AG08395 (cell line): ENCODE data around the gene MVP.
"Not testable (repeated sequence)": the region's sequence is repeated elsewhere in the genome, so short reads cannot be mapped to it uniquely, and the experiment has no call there.

Experiments used
- DNase-seq: peaks from one replicate; pipeline ENCODE4 v3.0.0; 2012; ENCODE audit warnings: mixed read lengths, low spot score

The MVP gene

GRCh38 chr16:29820271-29820701 is at the start of gene MVP:
Gene MVP, plus strand, starts transcription at chr16:29820462. Its CDS starts 10,088 bp downstream, at chr16:29830550.
- peak; percentile 71 for DNase-seq

GRCh38 chr16:29772330-29772729 is 47.9 kb upstream of the MVP start:
- DNase-seq, result not testable (repeated sequence)

- DNase-seq, result no peak
Measured at GRCh38 chr16:29774730-29775129, 45.5 kb upstream of the MVP start.

- peak; percentile 38 for DNase-seq
Measured at GRCh38 chr16:29775742-29776408, 44.4 kb upstream of the MVP start.

GRCh38 chr16:29777576-29778350 is 42.5 kb upstream of the MVP start, which contains the start of gene ZG16:
Gene ZG16, plus strand, starts transcription at chr16:29778256. Its CDS starts 1,011 bp downstream, at chr16:29779267.
- DNase-seq, result no peak

GRCh38 chr16:29779474-29779873 is 40.8 kb upstream of the MVP start:
- no peak for DNase-seq

- not testable (repeated sequence) for DNase-seq
Measured at GRCh38 chr16:29783094-29783953, 36.9 kb upstream of the MVP start.

GRCh38 chr16:29784157-29784556 is 36.1 kb upstream of the MVP start:
- no peak for DNase-seq

- DNase-seq, result peak; percentile 82
Measured at GRCh38 chr16:29784901-29785500, 35.3 kb upstream of the MVP start.

GRCh38 chr16:29787155-29787554 is 33.1 kb upstream of the MVP start:
- not testable (repeated sequence) for DNase-seq

- no peak for DNase-seq
Measured at GRCh38 chr16:29789775-29790182, 30.5 kb upstream of the MVP start.

- DNase-seq, result peak; percentile 100
Measured at GRCh38 chr16:29790183-29790948, 29.9 kb upstream of the MVP start, which contains the start of gene KIF22. Gene KIF22, plus strand, starts transcription at chr16:29790751. Its CDS starts 9 bp downstream, at chr16:29790760.

GRCh38 chr16:29790949-29791844 is 29.1 kb upstream of the MVP start:
- DNase-seq, result no peak

GRCh38 chr16:29791845-29792807 is 28.1 kb upstream of the MVP start:
- no peak for DNase-seq

GRCh38 chr16:29793153-29793552 is 27.1 kb upstream of the MVP start:
- DNase-seq, result not testable (repeated sequence)

GRCh38 chr16:29794231-29794710 is 26.0 kb upstream of the MVP start:
- no peak for DNase-seq

GRCh38 chr16:29802416-29802935 is 17.8 kb upstream of the MVP start:
- DNase-seq, result no peak

GRCh38 chr16:29804020-29804419 is 16.2 kb upstream of the MVP start:
- no peak for DNase-seq
